Astrocyte (in vitro differentiated cells and primary cell): ENCODE results near the gene NUAK2. TPM values are rescaled to one million over a fixed set of nuclear protein-coding genes. Genes with fewer than 3 reads are reported as not detected.

Experiments
- DNase-seq: peaks from one replicate; pipeline ENCODE4 v3.0.0-alpha.2; 2010; ENCODE audit warnings: low read depth
- FAIRE-seq: peaks from 2 replicates; lab custom pipeline; 2011; peaks lifted over from hg19 to GRCh38; lab: Jason Lieb, UNC
- H2AFZ ChIP-seq: 2 replicates; pipeline ENCODE4 v1.6.0; 2012; ENCODE audit warnings: low read depth, low read length, inconsistent platforms
- H3K27ac ChIP-seq: 2 replicates; pipeline ENCODE4 v1.5.1; 2011; ENCODE audit warnings: low read depth, low read length, inconsistent platforms
- H3K27me3 ChIP-seq: 2 replicates; pipeline ENCODE4 v1.6.0; 2011; ENCODE audit warnings: low read length, inconsistent platforms; ENCODE audit not compliant: insufficient read depth
- H3K36me3 ChIP-seq: 2 replicates; pipeline ENCODE4 v1.5.1; 2011; ENCODE audit warnings: low read length, inconsistent platforms; ENCODE audit not compliant: insufficient read depth
- H3K4me1 ChIP-seq: 2 replicates; pipeline ENCODE4 v1.5.1; 2011; ENCODE audit warnings: low read length, inconsistent platforms; ENCODE audit not compliant: insufficient read depth
- H3K4me2 ChIP-seq: 2 replicates; pipeline ENCODE4 v1.6.0; 2012; ENCODE audit warnings: low read length, inconsistent platforms
- H3K4me3 ChIP-seq: 2 replicates; pipeline ENCODE4 v1.5.1; 2011; ENCODE audit warnings: low read depth, mild to moderate bottlenecking, low read length, inconsistent platforms; ENCODE audit not compliant: insufficient read depth
- H3K79me2 ChIP-seq: 2 replicates; pipeline ENCODE4 v1.6.0; 2012; ENCODE audit warnings: mild to moderate bottlenecking, low read length, inconsistent platforms; ENCODE audit not compliant: insufficient read depth
- H3K9ac ChIP-seq: 2 replicates; pipeline ENCODE4 v1.6.0; 2012; ENCODE audit warnings: mild to moderate bottlenecking, low read length, inconsistent platforms
- H3K9me3 ChIP-seq: 2 replicates; pipeline ENCODE4 v1.5.1; 2012; ENCODE audit warnings: low read depth, mild to moderate bottlenecking, low read length, inconsistent platforms; ENCODE audit not compliant: insufficient read depth
- H4K20me1 ChIP-seq: 2 replicates; pipeline ENCODE4 v1.6.0; 2012; ENCODE audit warnings: low read length, inconsistent platforms; ENCODE audit not compliant: insufficient read depth
- H3K27ac Mint-ChIP-seq: one replicate; pipeline ENCODE4 v1.8.0; 2021; ENCODE audit warnings: mild to moderate bottlenecking, mixed read lengths; ENCODE audit not compliant: unreplicated experiment
- H3K27me3 Mint-ChIP-seq: one replicate; pipeline ENCODE4 v1.8.0; 2021; ENCODE audit warnings: low read depth, mixed read lengths; ENCODE audit not compliant: unreplicated experiment
- H3K36me3 Mint-ChIP-seq: one replicate; pipeline ENCODE4 v1.8.0; 2021; ENCODE audit warnings: low read depth, mixed read lengths; ENCODE audit not compliant: unreplicated experiment
- H3K4me1 Mint-ChIP-seq: one replicate; pipeline ENCODE4 v1.8.0; 2021; ENCODE audit warnings: low read depth, mixed read lengths; ENCODE audit not compliant: unreplicated experiment
- H3K4me3 Mint-ChIP-seq: one replicate; pipeline ENCODE4 v1.8.0; 2021; ENCODE audit warnings: mild to moderate bottlenecking, moderate library complexity, mixed read lengths; ENCODE audit not compliant: unreplicated experiment
- H3K9me3 Mint-ChIP-seq: one replicate; pipeline ENCODE4 v1.8.0; 2021; ENCODE audit warnings: mild to moderate bottlenecking, mixed read lengths; ENCODE audit not compliant: unreplicated experiment
- CTCF ChIP-seq: IDR thresholded peaks from 2 replicates; pipeline ENCODE4 v1.5.1; 2011; ENCODE audit warnings: low read depth, mild to moderate bottlenecking, inconsistent platforms, low read length, moderate library complexity; ENCODE audit not compliant: insufficient read depth
- EZH2 ChIP-seq: IDR thresholded peaks from 2 replicates; pipeline ENCODE4 v1.6.1; 2012; ENCODE audit warnings: mild to moderate bottlenecking, low read length, inconsistent platforms; ENCODE audit not compliant: insufficient read depth
- total RNA-seq: library from RNA; stranded (reverse); gene quantifications from 2 replicates; pipeline ENCODE4 v1.2.1, GENCODE V29; 2021

Gene NUAK2
- total RNA-seq, 1 donor from 2014 or later: 49.4 TPM

GRCh38 chr1:205348554-205349487 is 27.3 kb upstream of the NUAK2 start:
- H4K20me1 ChIP-seq: no peaks in the 10 kb centered on the region
- Mint-ChIP-seq H3K4me1 (peaks cover 31% of the 10 kb centered on the region), H3K27ac (no peak overlapping the region), H3K9me3 (no peaks in the 10 kb centered on the region), H3K27me3 (peaks cover 18% of the 10 kb centered on the region), H3K36me3 (no peaks in the 10 kb centered on the region), H3K4me3 (no peak overlapping the region)
- FAIRE-seq: no peak
- DNase-seq: no peak
- no peaks in the 10 kb centered on the region for H3K36me3 ChIP-seq
- no peak overlapping the region for H3K4me2 ChIP-seq
- TF ChIP-seq CTCF: no peak
- TF ChIP-seq EZH2: no peak
- H3K79me2 ChIP-seq: no peaks in the 10 kb centered on the region
- peaks cover 15% of the 10 kb centered on the region for H3K27me3 ChIP-seq
- peaks cover 11% of the 10 kb centered on the region for H3K4me1 ChIP-seq
- H3K4me3 ChIP-seq: no peak overlapping the region
- no peaks in the 10 kb centered on the region for H3K9me3 ChIP-seq
- no peak overlapping the region for H2AFZ ChIP-seq
- no peak overlapping the region for H3K9ac ChIP-seq
- H3K27ac ChIP-seq: no peak overlapping the region

DNA sequence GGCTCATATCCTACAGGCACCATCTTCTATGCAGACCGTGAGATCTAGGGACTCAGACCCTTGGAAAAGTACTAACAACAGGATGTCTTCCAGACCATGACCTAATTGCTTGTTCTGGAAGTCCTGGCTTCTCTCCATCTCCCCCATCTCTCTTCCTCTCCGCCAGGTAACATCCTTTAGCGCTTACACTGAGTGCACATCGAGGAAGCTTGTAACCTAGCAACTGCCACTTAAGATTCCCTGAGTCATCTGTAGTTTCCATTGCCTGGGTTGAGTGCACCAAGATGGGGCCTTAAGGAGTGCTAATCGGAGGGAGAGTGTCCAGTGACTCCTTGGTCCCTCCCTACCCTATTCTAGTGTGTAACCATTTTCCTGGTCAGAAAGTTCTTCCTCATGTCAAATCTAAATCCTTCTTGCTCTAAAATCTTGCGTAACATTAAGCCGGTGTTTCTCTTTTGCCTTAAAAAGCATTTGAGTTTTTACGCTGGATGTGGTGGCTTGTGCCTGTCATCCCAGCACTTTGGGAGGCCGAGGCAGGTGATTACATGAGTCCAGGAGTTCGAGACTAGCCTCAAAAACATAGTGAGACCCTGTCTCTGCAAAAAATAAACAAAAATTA is 25.5 kb upstream of the NUAK2 start:
- no peaks in the 10 kb centered on the region for H3K79me2 ChIP-seq
- H3K27ac Mint-ChIP-seq: no peak overlapping the region
- no peaks in the 10 kb centered on the region for H3K9me3 Mint-ChIP-seq
- FAIRE-seq (no peak), DNase-seq (peak; percentile 68)
- H3K36me3 Mint-ChIP-seq: no peaks in the 10 kb centered on the region
- TF ChIP-seq CTCF (no peak), EZH2 (no peak)
- no peak overlapping the region for H3K27ac ChIP-seq
- no peak overlapping the region for H2AFZ ChIP-seq
- H3K4me1 ChIP-seq: peaks cover 11% of the 10 kb centered on the region
- no peak overlapping the region for H3K4me3 Mint-ChIP-seq
- H3K4me1 Mint-ChIP-seq: peaks cover 30% of the 10 kb centered on the region
- H3K27me3 ChIP-seq: peaks cover 22% of the 10 kb centered on the region
- H3K4me3 ChIP-seq: no peak overlapping the region
- H3K9me3 ChIP-seq: no peaks in the 10 kb centered on the region
- H3K9ac ChIP-seq: no peak overlapping the region
- H3K4me2 ChIP-seq: no peak overlapping the region
- H3K27me3 Mint-ChIP-seq: peaks cover 26% of the 10 kb centered on the region
- H3K36me3 ChIP-seq: no peaks in the 10 kb centered on the region
- no peaks in the 10 kb centered on the region for H4K20me1 ChIP-seq
